HepG2 (cell line): ENCODE data around the gene TMCO6. TPM values are rescaled to one million over a fixed set of nuclear protein-coding genes. Genes with fewer than 3 reads are reported as not detected.
A peak's percentile ranks its signal among the peaks of the same experiment; 100 is the strongest.

Experiments used
- BORCS8-MEF2B ChIP-seq: sonication (generic); formaldehyde crosslinking; IDR thresholded peaks from 2 replicates; pipeline ENCODE4 v1.8.0; 2022; ENCODE audit warnings: mild to moderate bottlenecking, missing genetic modification reagents
- DMAP1 ChIP-seq: IDR thresholded peaks from 2 replicates; pipeline ENCODE4 v1.6.1; 2016
- ETV5 ChIP-seq: IDR thresholded peaks from 2 replicates; pipeline ENCODE4 v1.6.1; 2018; ENCODE audit warnings: missing biosample characterization, missing genetic modification reagents, inconsistent platforms, borderline replicate concordance
- GLI4 ChIP-seq: sonication (generic); formaldehyde crosslinking; IDR thresholded peaks from 2 replicates; pipeline ENCODE4 v1.5.1; 2020; ENCODE audit warnings: missing genetic modification reagents, mild to moderate bottlenecking, moderate library complexity, borderline replicate concordance
- HNRNPUL1 ChIP-seq: fragments of 200-400 bp; formaldehyde crosslinking; IDR thresholded peaks from 2 replicates; pipeline ENCODE4 v1.6.1; 2017; ENCODE audit warnings: low read depth, mild to moderate bottlenecking, low read length, moderate library complexity
- ISL2 ChIP-seq: sonication (generic); formaldehyde crosslinking; IDR thresholded peaks from 2 replicates; pipeline ENCODE4 v1.5.0; 2020; ENCODE audit warnings: missing genetic modification reagents
- KLF13 ChIP-seq: sonication (generic); formaldehyde crosslinking; IDR thresholded peaks from 2 replicates; pipeline ENCODE4 v1.4.0; 2020; ENCODE audit warnings: mild to moderate bottlenecking, missing genetic modification reagents
- MAFG ChIP-seq: sonication (generic); formaldehyde crosslinking; IDR thresholded peaks from 2 replicates; pipeline ENCODE4 v1.5.1; 2020; ENCODE audit warnings: mild to moderate bottlenecking, missing genetic modification reagents
- RERE ChIP-seq: IDR thresholded peaks from 2 replicates; pipeline ENCODE4 v1.6.1; 2016; ENCODE audit warnings: low read depth, missing genetic modification reagents, missing compliant biosample characterization
- SAP130 ChIP-seq: IDR thresholded peaks from 2 replicates; pipeline ENCODE4 v1.6.1; 2016; ENCODE audit warnings: low read depth
- SIN3A ChIP-seq: IDR thresholded peaks from 2 replicates; pipeline ENCODE4 v1.6.1; 2011; ENCODE audit warnings: low read depth, mild to moderate bottlenecking, control low read depth, low read length, borderline replicate concordance
- TCF7L2 ChIP-seq: IDR thresholded peaks from 2 replicates; pipeline ENCODE4 v1.6.1; 2011; ENCODE audit warnings: mild to moderate bottlenecking, low read depth, low read length, moderate library complexity
- ZBTB20 ChIP-seq: sonication (generic); formaldehyde crosslinking; IDR thresholded peaks from 2 replicates; pipeline ENCODE4 v1.8.1; 2023; ENCODE audit warnings: missing genetic modification reagents, low read depth, mild to moderate bottlenecking, borderline replicate concordance
- ZBTB33 ChIP-seq: sonication (generic); formaldehyde crosslinking; IDR thresholded peaks from 2 replicates; pipeline ENCODE4 v1.4.0; 2020; ENCODE audit warnings: missing genetic modification reagents
- ZBTB42 ChIP-seq: sonication (generic); formaldehyde crosslinking; IDR thresholded peaks from 2 replicates; pipeline ENCODE4 v1.5.0; 2020; ENCODE audit warnings: mild to moderate bottlenecking, missing genetic modification reagents
- ZBTB7A ChIP-seq: sonication (generic); formaldehyde crosslinking; IDR thresholded peaks from 2 replicates; pipeline ENCODE4 v1.8.0; 2022; ENCODE audit warnings: mild to moderate bottlenecking, missing genetic modification reagents
- ZKSCAN8 ChIP-seq: IDR thresholded peaks from 2 replicates; pipeline ENCODE4 v1.6.1; 2016; ENCODE audit warnings: borderline replicate concordance, missing genetic modification reagents, missing compliant biosample characterization
- ZNF382 ChIP-seq: sonication (generic); formaldehyde crosslinking; IDR thresholded peaks from 2 replicates; pipeline ENCODE4 v1.5.0; 2020; ENCODE audit warnings: missing genetic modification reagents, mild to moderate bottlenecking, borderline replicate concordance
- polyA plus RNA-seq, 8 experiments: library from polyadenylated mRNA; depleted of rRNA in 3 of 8; stranded (reverse) in 7 of 8; unstranded in 1 of 8; fragments of >200 nt; fragmentation: Illumina TruSeq in 4 of 8; extraction: Trizol in 4 of 8; gene quantifications; 2 replicates each; pipeline versions ENCODE4 v1.2.1 to v1.2.3, GENCODE V29; 2011 to 2016; ENCODE audit warnings: low read depth in 4 of 8, missing spikeins in 1 of 8, mixed read lengths in 1 of 8; ENCODE audit not compliant: insufficient read depth in 1 of 8
- total RNA-seq, 5 experiments: library from RNA; depleted of rRNA; stranded (reverse); fragments of >200 nt; fragmentation: Illumina TruSeq; extraction: Trizol; gene quantifications; 2 replicates each; pipeline ENCODE4 v1.2.3, GENCODE V29; 2016; ENCODE audit warnings: low read depth in 1 of 5
- TF ChIP-seq, protein P1 (sequence below): sonication (generic); formaldehyde crosslinking; IDR thresholded peaks from 2 replicates; pipeline ENCODE4 v1.5.0; 2020; ENCODE audit warnings: missing genetic modification reagents
- TF ChIP-seq, protein P2 (sequence below): sonication (generic); formaldehyde crosslinking; conservative IDR thresholded peaks from 2 replicates; pipeline ENCODE4 v1.4.0; 2020; ENCODE audit warnings: missing genetic modification reagents
- TF ChIP-seq, protein P3 (sequence below): IDR thresholded peaks from 2 replicates; pipeline ENCODE4 v1.6.1; 2018; ENCODE audit warnings: missing genetic modification reagents

TMCO6 gene
- total and polyA plus RNA-seq, 2 of the 13 experiments (the other 11 are each of a cell fraction or from before 2014, with no cell fraction given) = 16.6 to 28.2 TPM

DNA sequence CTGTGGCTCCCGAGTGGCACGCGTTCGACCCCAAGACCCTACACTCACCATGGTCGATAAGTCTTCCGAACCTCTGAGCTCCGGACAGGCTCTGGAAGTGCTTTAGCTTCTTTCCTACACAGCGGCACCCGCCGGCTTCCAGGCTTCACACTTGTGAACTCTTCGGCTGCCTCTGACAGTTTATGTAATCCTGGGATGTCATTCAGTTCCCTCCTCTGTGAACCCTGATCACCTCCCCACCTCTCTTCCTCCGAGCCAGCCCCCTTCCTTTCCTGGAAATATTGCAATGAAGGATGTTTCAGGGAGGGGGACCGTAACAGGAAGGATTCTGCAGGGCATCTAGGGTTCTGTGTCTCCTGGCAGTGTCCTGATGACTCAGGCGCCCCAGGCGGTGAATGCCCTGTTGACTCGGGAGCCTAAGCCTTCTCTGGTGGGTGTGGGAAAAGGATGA lies 6.2 kb upstream of the TMCO6 start, which contains the start of gene CD14 (continued):
- TF ChIP-seq ETV5 (CRISPR knock-in tag) (peak; percentile 62; the same call in 1 of the 2 replicates), SIN3A (no peak), KLF13 (CRISPR knock-in tag) (no peak), BORCS8-MEF2B (CRISPR knock-in tag) (no peak), GLI4 (CRISPR knock-in tag) (no peak), ZBTB7A (CRISPR knock-in tag) (no peak), ZBTB33 (CRISPR knock-in tag) (no peak), ZNF382 (no peak), RERE (no peak), ZBTB20 (CRISPR knock-in tag) (no peak), ISL2 (CRISPR knock-in tag) (0 out of 2 replicates have a peak, but pooled peaks have one; percentile 24), HNRNPUL1 (no peak), ZKSCAN8 (no peak), ZBTB42 (CRISPR knock-in tag) (no peak), TCF7L2 (no peak), SAP130 (CRISPR knock-in tag) (peak; percentile 40; the same call in 1 of the 2 replicates), DMAP1 (no peak), MAFG (CRISPR knock-in tag) (no peak)
- TF ChIP-seq, protein P1, sequence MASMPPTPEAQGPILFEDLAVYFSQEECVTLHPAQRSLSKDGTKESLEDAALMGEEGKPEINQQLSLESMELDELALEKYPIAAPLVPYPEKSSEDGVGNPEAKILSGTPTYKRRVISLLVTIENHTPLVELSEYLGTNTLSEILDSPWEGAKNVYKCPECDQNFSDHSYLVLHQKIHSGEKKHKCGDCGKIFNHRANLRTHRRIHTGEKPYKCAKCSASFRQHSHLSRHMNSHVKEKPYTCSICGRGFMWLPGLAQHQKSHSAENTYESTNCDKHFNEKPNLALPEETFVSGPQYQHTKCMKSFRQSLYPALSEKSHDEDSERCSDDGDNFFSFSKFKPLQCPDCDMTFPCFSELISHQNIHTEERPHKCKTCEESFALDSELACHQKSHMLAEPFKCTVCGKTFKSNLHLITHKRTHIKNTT (CRISPR knock-in tag) = no peak
- TF ChIP-seq, protein P2, sequence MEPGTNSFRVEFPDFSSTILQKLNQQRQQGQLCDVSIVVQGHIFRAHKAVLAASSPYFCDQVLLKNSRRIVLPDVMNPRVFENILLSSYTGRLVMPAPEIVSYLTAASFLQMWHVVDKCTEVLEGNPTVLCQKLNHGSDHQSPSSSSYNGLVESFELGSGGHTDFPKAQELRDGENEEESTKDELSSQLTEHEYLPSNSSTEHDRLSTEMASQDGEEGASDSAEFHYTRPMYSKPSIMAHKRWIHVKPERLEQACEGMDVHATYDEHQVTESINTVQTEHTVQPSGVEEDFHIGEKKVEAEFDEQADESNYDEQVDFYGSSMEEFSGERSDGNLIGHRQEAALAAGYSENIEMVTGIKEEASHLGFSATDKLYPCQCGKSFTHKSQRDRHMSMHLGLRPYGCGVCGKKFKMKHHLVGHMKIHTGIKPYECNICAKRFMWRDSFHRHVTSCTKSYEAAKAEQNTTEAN (CRISPR knock-in tag) = no peak
- TF ChIP-seq, protein P3, sequence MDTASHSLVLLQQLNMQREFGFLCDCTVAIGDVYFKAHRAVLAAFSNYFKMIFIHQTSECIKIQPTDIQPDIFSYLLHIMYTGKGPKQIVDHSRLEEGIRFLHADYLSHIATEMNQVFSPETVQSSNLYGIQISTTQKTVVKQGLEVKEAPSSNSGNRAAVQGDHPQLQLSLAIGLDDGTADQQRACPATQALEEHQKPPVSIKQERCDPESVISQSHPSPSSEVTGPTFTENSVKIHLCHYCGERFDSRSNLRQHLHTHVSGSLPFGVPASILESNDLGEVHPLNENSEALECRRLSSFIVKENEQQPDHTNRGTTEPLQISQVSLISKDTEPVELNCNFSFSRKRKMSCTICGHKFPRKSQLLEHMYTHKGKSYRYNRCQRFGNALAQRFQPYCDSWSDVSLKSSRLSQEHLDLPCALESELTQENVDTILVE (CRISPR knock-in tag) = no peak
